Aorta (tissue), 5 donors: Measurements from ENCODE around the gene ULK1. TPM values are rescaled to one million over a fixed set of nuclear protein-coding genes. Genes with fewer than 3 reads are reported as not detected.

Experiments
- ATAC-seq: fragments of 200-7000 bp; cut with Tn5 transposase; one replicate; pipeline ENCODE4 v1.9.1; 2022; ENCODE audit warnings: moderate library complexity; ENCODE audit not compliant: low FRiP score
- DNase-seq, 2 donors: peaks; one replicate each; pipeline ENCODE4 v3.0.0-alpha.2; 2020
- H3K27ac ChIP-seq, 2 donors: one replicate each; pipeline ENCODE4 v1.5.1; 2013; ENCODE audit warnings: low read length in 2 of 2, mild to moderate bottlenecking in 2 of 2, moderate library complexity in 2 of 2, control low read depth in 1 of 2, inconsistent platforms in 1 of 2, low read depth in 1 of 2
- H3K27me3 ChIP-seq, 2 donors: one replicate each; pipeline ENCODE4 v1.6.1; 2013; ENCODE audit warnings: control low read depth in 1 of 2, low read length in 1 of 2, mild to moderate bottlenecking in 1 of 2, moderate library complexity in 1 of 2; ENCODE audit not compliant: insufficient read depth in 2 of 2, control insufficient read depth in 1 of 2
- H3K36me3 ChIP-seq, 2 donors: one replicate each; pipeline ENCODE4 v1.6.1; 2013; ENCODE audit warnings: control low read depth in 1 of 2, low read length in 1 of 2, mild to moderate bottlenecking in 1 of 2; ENCODE audit not compliant: insufficient read depth in 2 of 2, control insufficient read depth in 1 of 2
- H3K4me1 ChIP-seq, 2 donors: one replicate each; pipeline ENCODE4 v1.6.1; 2013; ENCODE audit warnings: low read length in 2 of 2, control low read depth in 1 of 2, mild to moderate bottlenecking in 1 of 2, moderate library complexity in 1 of 2; ENCODE audit not compliant: insufficient read depth in 2 of 2, control insufficient read depth in 1 of 2
- H3K4me3 ChIP-seq, 2 donors: one replicate each; pipeline ENCODE4 v1.5.1; 2013; ENCODE audit warnings: low read length in 2 of 2, control low read depth in 1 of 2, mild to moderate bottlenecking in 1 of 2
- H3K9me3 ChIP-seq: one replicate; pipeline ENCODE4 v1.6.1; 2013; ENCODE audit warnings: mild to moderate bottlenecking, low read length; ENCODE audit not compliant: control insufficient read depth
- WGBS, 2 donors: extraction: QIAGEN DNeasy Blood & Tissue Kit; methylation state at CpG; one replicate each; pipeline ENCODE4 v1.1.7; 2013; 5-methylcytosine and 5-hydroxymethylcytosine counted together
- intact Hi-C, 2 donors: fragments of 100-400 bp; cut with DNase I; formaldehyde crosslinking; loops; one replicate each; pipeline versions ENCODE4 v1.14.2 to v1.15.0; 2022
- polyA plus RNA-seq, 2 donors: library from polyadenylated mRNA; stranded (reverse); fragments of 200-250 nt; gene quantifications; one replicate each; pipeline ENCODE4 v1.2.3, GENCODE V29; 2013
- total RNA-seq, 2 donors: library from RNA; stranded (reverse); fragmentation: NEBNext Ultra II Directional; extraction: Animal tissue kit (Norgen Biotek cat#: 25700); gene quantifications; one replicate each; pipeline ENCODE4 v1.2.1, GENCODE V29; 2021
- donor health status: healthy with polysubstance abuse.
- donor health status: Bipolar disorder and iron deficiency.
- donor health status: DM: no; HTN: no; CAD: no.
- donor health status: DM: no; HTN: no; CAD: no.
- donor health status: DM: yes; HTN: yes; CAD: no.

ULK1 gene
- total and polyA plus RNA-seq, 4 donors = 6.6 to 56.5 (median 41.8) TPM

GRCh38 chr12:131851741-131852550 lies 42.5 kb upstream of the ULK1 start:
- ATAC-seq = no peak
- WGBS, 2 donors = 85 to 87% methylated on average over 32 to 37 of the region's 37 CpGs
- intact Hi-C loops = loop anchor here in 1 of 2 donors (1.0 to 5.0 kb wide), 2 partner anchors 95 to 149 kb away; partner anchors contain the start of gene EP400

GRCh38 chr12:131852551-131853299 lies 41.7 kb upstream of the ULK1 start:
- H3K27me3 ChIP-seq = no peaks in the 10 kb centered on the region
- DNase-seq = peak in 1 of 2 donors; percentile 44
- intact Hi-C loops = loop anchor here in 1 of 2 donors (5.0 kb wide), 1 partner anchor 95 kb away; the partner anchor contains the start of gene EP400
- H3K4me3 ChIP-seq = no peak overlapping the region
- no peak overlapping the region for H3K27ac ChIP-seq
- no peaks in the 10 kb centered on the region for H3K36me3 ChIP-seq
- WGBS, 2 donors = 58 to 69% methylated on average over 24 of the region's 24 CpGs
- no peaks in the 10 kb centered on the region for H3K4me1 ChIP-seq
- no peak for ATAC-seq
- no peaks in the 10 kb centered on the region for H3K9me3 ChIP-seq

More at GRCh38 chr12:131851741-131852550, 42.5 kb upstream of the ULK1 start:
- Histone ChIP-seq H3K27ac (no peak overlapping the region), H3K9me3 (no peaks in the 10 kb centered on the region), H3K27me3 (no peaks in the 10 kb centered on the region), H3K4me1 (no peaks in the 10 kb centered on the region), H3K36me3 (no peaks in the 10 kb centered on the region), H3K4me3 (no peak overlapping the region)
- DNase-seq = peak; percentile 40 to 75

DNA sequence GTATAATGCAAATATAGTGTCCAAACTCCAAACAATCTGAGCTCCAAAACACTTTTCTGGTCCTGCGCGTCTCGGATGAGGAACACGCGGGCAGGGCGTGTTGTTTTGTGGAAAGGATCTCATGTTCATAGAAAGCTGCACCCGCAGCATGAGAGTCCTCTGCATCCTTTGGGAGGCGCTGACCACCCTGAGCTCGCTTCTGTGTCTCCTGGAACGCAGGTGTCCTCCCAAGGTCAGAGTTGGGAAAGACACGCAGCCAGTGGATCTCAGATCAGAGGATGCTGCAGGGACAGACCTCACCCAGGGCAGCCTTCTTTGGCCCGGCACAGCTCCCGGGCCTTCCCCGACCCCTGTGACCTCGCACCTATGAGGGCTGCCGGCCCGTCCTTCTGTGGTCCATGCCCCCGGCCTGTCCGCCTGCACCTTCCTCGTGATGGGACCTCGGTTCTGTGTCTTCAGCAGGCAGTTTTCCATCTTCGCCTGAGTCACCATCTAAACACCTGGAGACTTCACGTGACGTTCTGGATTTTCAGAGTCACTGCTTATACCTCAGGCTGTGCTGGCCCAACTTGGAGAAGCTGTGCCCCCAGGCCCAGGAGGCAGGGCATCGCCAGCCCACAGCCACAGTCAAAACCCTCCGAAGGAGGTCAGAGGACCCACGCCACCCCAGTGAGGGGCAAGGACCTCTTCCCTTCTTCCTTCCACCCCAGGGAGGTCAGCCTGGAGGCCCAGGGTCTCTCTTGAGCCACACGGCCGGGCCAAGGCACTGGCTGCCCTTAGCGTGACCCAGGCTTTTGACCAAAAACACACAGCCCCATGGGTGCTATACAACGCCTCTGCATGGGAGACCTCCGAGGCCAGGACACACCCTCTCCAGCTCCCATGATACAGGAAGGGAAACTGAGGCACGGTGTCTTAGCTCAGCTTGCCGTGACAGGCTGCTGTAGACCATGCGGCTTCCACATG lies 40.3 kb upstream of the ULK1 start:
- no peaks in the 10 kb centered on the region for H3K36me3 ChIP-seq
- H3K4me1 ChIP-seq = no peaks in the 10 kb centered on the region
- H3K27ac ChIP-seq = no peak overlapping the region
- no peaks in the 10 kb centered on the region for H3K9me3 ChIP-seq
- H3K27me3 ChIP-seq = no peaks in the 10 kb centered on the region
- no peak overlapping the region for H3K4me3 ChIP-seq
- ATAC-seq = no peak
- intact Hi-C loops = loop anchor here in 1 of 2 donors (5.0 kb wide), 1 partner anchor 93 kb away; the partner anchor contains the start of gene EP400
- 90 to 91% methylated on average over 35 of the region's 35 CpGs for WGBS, 2 donors
- DNase-seq = peak in 1 of 2 donors; percentile 27

DNA sequence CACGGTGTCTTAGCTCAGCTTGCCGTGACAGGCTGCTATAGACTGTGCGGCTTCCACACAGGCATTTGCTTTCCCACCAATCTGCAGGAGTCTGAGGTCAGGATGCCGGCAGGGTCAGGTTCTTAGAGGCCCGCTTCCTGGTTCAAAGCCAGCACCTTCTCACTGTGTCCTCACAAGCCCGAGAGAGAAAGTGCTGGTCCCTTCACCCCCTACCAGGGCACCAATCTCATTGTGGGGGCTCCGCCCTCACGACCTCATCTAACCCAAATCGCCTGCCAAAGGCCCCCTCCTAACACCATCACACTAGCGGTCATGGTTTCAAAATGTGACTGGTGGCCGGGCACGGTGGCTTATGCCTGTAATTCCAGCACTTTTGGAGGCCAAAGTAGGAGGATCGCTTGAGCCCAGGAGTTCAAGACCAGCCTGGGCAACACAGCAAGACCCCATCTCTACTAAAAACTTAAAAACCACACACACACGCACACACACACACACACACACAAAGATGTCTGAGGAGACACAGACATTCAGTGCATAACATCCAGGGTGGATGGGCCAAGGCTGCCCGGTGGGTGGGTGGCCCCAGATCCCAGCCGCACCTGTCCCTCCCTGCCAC lies 39.5 kb upstream of the ULK1 start:
- H3K27me3 ChIP-seq = no peaks in the 10 kb centered on the region

DNA sequence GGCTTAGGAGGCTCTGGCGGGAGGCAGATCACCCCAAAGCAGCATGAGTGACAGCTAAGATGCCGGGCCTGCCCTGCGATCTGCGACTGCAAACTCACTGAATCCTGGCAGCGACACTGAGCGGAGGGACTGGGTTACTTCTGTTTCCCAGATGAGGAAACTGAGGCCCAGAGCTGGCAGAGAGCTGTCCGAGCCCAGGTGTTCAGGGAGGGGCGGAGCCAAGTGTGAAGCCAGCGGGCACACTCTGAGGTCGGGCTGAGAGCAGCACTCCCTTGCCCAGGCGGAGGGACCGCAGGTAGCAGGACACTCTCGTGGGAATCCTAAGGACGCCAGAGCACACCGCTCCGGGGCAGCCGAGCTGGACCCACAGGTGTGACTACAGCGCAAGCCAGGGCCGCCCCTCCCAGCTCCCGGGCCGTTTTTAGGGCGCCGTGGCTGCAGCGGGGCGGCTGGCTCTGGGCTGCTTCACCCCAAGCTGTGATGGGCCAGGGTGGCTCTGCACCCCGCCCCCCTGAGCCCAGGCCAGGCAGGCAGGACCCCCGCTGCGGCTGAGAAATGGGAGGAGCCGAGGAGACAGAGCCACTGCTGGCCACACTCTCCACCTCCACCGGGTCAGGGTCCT lies 38.8 kb upstream of the ULK1 start:
- intact Hi-C loops = no loop called here
- ATAC-seq (no peak), DNase-seq (peak in 1 of 2 donors; percentile 32)
- Histone ChIP-seq H3K27me3 (no peaks in the 10 kb centered on the region), H3K4me1 (no peaks in the 10 kb centered on the region), H3K4me3 (no peak overlapping the region), H3K36me3 (no peaks in the 10 kb centered on the region), H3K9me3 (no peaks in the 10 kb centered on the region), H3K27ac (no peak overlapping the region)
- 54 to 66% methylated on average over 21 to 30 of the region's 30 CpGs for WGBS, 2 donors

More for the DNA sequence above, 39.5 kb upstream of the ULK1 start:
- WGBS, 2 donors = 85 to 88% methylated on average over 16 of the region's 16 CpGs
- no peak overlapping the region for H3K4me3 ChIP-seq
- no peaks in the 10 kb centered on the region for H3K4me1 ChIP-seq
- DNase-seq (peak in 1 of 2 donors; percentile 32), ATAC-seq (no peak)
- no peak overlapping the region for H3K27ac ChIP-seq
- H3K9me3 ChIP-seq = no peaks in the 10 kb centered on the region
- intact Hi-C loops = loop anchor here in 1 of 2 donors (5.0 kb wide), 1 partner anchor 92 kb away; the partner anchor contains the start of gene EP400
- H3K36me3 ChIP-seq = no peaks in the 10 kb centered on the region

DNA sequence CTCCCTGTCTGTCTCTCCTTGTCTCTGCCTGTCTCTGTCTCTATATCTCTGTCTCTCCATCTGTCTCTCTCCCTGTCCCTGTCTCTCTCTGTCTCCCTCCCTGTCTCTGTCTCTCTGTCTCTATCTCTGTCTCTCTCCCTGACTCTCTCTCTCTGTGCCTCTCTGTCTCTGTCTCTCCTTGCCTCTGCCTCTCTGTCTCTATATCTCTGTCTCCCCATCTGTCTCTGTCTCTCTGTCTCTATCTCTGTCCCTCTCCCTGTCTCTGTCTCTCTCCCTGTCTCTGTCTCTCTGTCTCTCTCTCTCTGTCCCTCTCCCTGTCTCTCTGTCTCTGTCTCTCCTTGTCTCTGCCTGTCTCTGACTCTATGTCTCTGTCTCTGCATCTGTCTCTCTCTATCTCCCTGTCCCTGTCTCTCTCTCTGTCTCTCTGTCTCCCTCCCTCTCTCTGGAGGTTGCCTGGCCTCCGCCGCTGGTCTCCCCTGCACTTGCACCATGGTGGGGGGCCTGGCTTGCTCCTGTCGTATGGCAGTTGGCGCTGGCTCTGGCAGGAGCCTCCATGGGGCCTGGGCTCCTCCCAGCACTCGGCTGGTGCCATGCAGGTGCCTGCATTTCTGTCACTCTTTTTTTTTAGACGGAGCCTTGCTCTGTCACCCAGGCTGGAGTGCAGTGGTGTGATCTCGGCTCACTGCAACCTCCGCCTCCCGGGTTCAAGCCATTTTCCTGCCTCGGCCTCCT lies 37.9 kb upstream of the ULK1 start:
- intact Hi-C loops = no loop called here
- no peaks in the 10 kb centered on the region for H3K27me3 ChIP-seq

More for the DNA sequence above, 37.9 kb upstream of the ULK1 start:
- DNase-seq (peak in 1 of 2 donors; percentile 30), ATAC-seq (no peak)
- no peaks in the 10 kb centered on the region for H3K4me1 ChIP-seq
- H3K9me3 ChIP-seq = no peaks in the 10 kb centered on the region
- no peaks in the 10 kb centered on the region for H3K36me3 ChIP-seq
- WGBS, 2 donors = 86 to 90% methylated on average over 10 of the region's 10 CpGs
- no peak overlapping the region for H3K27ac ChIP-seq
- H3K4me3 ChIP-seq = no peak overlapping the region
